Iris pigment epithelial cell (primary cell): Measurements from ENCODE around the gene C17orf67.
A peak's percentile ranks its signal among the peaks of the same experiment; 100 is the strongest.
"Not testable (repeated sequence)": the region's sequence is repeated elsewhere in the genome, so short reads cannot be mapped to it uniquely, and the experiment has no call there.

Experiments
- DNase-seq: peaks from one replicate; pipeline ENCODE4 v3.0.0-alpha.2; 2011; ENCODE audit warnings: low read depth

C17orf67 gene

DNA sequence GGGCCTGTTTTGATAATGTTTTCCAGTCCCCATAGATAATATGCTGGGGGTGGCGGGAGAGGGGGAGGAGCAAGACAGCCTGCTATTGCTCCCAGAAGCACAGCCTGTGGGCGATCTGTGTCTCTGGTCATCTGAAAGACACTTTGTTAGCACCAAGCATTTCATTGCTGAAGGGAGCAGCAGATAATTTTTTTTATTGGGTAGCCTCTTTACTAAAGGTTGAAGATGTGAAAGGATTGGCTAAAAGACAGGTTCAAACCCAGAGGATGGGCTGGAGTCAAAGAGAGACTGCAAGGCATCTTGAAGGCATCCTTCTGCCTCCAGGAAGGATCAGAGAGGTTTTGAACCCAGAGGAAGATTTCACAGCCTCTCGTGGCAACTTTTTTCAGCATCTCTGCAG is 60.6 kb downstream of the C17orf67 start:
- no peak for DNase-seq

DNA sequence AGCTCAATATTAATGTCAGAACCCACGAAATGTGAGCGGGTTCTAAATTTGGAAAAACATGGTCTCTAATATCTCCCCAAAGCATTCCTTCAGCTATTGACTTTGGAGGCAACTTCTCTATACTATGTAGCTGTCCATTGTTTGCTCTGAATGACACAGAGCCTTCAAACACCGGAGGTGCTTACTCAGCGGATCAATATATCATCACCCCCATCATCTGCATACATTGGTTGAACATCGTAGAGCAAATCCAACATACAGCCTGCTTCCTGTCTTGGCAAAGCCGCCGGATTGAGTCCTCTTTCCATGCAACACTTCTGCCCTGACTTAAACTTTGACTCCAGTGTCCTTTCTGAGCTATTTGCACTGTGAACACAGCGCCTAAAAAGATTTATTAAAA is 61.3 kb downstream of the C17orf67 start:
- no peak for DNase-seq

DNA sequence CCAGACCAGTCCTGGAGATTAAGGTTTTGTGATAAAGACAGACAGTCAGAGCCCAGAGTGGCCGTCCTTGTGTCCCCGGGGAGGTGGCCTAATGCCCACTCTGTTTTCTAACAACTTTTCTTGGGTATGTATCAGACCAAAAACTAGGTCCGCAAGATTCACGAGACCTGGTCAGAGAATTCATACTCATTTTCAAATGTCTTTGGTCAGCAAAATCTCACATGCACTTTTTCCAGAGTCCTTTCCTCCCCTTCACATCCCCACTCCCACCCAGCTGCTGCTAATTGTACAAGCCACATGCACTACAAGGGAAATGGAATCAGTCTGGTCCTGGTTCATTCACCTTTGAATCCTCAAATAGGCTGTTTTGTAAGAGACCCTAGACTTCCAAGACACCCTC is 61.7 kb downstream of the C17orf67 start:
- DNase-seq: no peak

DNA sequence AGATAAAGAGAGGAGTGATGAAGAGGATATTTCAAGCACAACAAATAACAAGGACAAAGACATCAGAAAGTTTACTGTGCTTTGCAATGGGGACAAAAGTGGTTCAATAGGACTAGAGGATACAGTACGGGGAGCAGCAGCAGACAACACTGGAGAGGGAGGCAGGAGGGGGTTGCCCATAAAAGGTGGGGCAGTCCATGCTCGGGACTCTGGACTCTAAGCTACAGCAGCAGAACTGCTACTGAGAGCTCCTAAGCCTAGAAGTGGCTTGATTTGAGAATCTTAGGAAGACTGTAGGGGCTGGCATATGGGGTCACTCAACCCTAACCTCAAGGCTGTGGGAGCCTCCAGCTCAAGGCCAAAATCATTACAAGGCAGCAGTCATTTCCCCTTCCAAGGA is 62.2 kb downstream of the C17orf67 start:
- DNase-seq: no peak

GRCh38 chr17:56770427-56770826 is 63.3 kb downstream of the C17orf67 start:
- no peak for DNase-seq

- DNase-seq: no peak
Measured at GRCh38 chr17:56765449-56765848, 68.3 kb downstream of the C17orf67 start.

DNA sequence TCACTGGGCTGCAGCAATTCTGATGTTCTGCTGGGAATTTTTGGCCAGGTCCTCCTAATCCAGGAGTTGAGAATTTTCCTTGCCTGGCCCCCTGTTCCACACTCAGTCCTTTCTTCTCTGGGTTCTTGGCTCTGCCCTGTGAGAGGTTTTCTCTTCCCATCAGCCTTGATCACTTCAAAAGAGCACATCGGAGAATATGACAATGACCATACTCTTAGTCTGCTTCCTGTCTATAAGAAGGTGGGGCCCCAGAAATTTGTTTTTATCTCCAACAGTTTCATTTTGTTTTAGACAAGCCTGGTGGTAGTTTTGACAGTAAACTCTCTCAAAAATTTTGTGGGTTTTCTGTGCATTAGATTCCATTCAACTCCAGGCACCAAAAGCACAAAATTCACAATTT is 70.7 kb downstream of the C17orf67 start:
- DNase-seq: no peak

GRCh38 chr17:56762144-56762543 is 71.6 kb downstream of the C17orf67 start:
- DNase-seq: no peak

GRCh38 chr17:56761387-56761786 is 72.3 kb downstream of the C17orf67 start:
- no peak for DNase-seq

DNA sequence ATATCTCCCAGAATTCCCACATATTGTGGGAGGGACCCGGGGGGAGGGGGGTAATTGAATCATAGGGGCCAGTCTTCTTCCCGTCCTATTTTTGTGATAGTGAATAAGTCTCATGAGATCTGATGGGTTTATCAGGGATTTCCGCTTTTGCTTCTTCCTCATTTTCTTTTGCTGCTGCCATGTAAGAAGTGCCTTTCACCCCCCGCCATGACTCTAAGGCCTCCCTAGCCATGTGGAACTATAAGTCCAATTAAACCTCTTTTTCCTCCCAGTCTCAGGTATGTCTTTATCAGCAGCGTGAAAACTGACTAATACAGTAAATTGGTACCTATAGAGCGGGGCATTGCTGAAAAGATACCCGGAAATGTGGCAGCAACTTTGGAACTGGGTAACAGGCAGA is 76.1 kb downstream of the C17orf67 start:
- DNase-seq: not testable (repeated sequence)

- DNase-seq: peak; percentile 98
Measured at GRCh38 chr17:56756536-56756935, 77.2 kb downstream of the C17orf67 start.

DNA sequence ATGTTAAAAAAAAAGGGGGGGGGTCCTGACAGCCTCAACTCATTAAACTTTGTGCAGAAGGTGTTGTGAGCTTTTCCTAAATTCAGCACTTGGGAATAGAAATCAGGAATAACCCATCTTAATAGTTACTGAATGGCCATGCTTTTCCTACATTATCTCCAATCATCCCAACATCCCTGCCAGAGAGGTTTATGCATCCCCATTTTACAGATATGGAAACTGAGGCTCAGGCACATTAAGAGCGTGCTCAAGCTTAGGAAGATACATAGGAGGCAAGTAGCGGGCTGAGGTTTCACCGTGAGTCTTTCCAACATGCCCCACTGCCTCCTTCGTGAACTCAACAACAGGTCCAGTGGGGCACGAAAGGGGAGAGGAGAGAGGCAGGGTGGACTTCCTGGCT is 78.4 kb downstream of the C17orf67 start:
- peak; percentile 4 for DNase-seq

DNA sequence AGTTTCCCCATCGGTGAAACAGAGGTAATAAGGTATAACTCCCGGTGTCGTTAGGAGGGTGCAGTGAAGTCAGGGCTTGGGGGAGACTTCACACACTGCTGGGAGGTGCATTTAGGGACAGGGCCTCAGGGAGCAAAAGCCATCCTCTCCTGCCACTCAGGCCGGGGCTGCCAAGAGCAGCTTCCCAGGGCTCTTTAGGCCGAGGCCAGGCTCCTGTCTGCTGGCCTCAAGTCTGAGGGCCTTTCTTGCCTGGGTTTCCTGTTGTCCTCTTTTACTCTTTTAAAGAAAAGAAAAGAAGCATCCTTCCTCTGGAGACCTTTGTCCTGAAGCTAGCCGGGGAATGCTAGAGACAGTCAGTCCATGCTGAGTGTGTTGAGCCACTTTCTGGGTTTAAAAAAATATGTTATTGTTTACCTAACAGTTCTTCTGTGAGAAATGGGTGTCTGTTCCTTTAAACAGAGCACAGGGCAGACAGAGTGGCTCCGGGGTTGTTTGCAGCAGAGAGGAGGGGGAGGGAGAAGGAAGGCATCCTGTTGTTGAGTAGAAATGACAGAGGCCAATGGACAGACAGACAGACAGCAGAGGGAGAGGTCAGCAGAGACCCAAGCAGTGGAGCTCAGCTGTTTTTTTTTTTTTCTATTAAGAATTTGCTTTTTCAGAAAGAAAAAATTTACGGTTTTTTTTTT is 79.1 kb downstream of the C17orf67 start:
- DNase-seq: peak; percentile 89

DNA sequence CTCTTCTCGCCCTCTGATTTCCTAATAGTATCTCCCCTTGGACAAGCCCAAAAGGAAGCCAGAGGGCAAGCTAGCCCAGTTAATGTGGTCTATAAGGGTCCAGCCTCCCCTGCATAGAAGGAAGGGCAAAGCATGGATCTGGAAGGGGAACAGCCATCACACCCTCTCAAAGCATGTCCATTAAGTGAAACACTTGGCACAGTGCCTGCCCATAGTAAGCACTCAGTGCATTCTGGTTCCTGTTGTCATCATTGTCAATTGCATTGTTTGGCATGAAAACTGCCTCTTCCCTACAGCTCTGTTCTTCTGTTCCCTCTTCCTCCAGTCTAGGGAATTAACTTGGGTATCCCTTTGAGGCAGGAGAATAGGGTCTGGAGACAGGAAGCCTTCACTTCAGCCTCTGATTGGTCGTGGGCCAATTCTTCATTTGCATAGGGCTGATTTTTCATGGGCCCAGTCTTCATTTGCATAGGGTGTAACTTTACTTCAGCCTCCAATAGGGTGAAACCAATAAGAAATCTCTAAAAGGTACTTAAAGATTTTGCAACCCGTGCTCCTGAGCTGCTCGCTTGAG is 81.4 kb downstream of the C17orf67 start:
- DNase-seq: no peak

GRCh38 chr17:56751145-56751738 is 82.5 kb downstream of the C17orf67 start:
- DNase-seq: no peak

DNA sequence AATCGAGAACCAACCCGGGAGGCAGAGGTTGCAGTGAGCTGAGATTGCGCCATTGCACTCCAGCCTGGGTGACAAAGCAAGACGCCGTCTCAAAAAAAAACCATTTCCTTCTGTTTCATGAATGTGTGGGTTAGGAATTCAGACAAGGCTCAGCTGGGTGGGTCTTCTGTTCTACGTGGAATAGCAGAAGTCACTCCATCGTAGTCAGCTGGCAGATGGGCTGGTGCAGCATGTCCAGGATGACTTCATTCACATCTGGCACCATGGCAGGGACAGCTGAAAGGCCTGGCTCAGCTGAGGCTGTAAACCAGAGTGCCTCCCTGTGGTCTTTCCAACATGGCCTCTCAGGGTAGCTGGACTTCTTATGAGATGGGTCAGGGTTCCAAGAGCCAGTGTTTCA is 89.0 kb downstream of the C17orf67 start:
- DNase-seq: no peak

- peak; percentile 35 for DNase-seq
Measured at GRCh38 chr17:56742601-56743000, 91.1 kb downstream of the C17orf67 start.
